Parathyroid adenoma (tissue), 2 donors: ENCODE measurements around the gene PLPPR2.
"Not testable (repeated sequence)": the region's sequence is repeated elsewhere in the genome, so short reads cannot be mapped to it uniquely, and the experiment has no call there.

Experiments
- H2AFZ ChIP-seq: fragments of 300-600 bp; sonication (generic); one replicate; pipeline ENCODE4 v1.7.0; 2017; ENCODE audit warnings: antibody characterized with exemption, mild to moderate bottlenecking
- H3K27ac ChIP-seq: fragments of 300-600 bp; sonication (generic); one replicate; pipeline ENCODE4 v1.7.0; 2017
- H3K27me3 ChIP-seq: fragments of 300-600 bp; sonication (generic); one replicate; pipeline ENCODE4 v1.7.0; 2017; ENCODE audit warnings: low read length; ENCODE audit not compliant: control insufficient read depth, insufficient read depth
- H3K36me3 ChIP-seq: fragments of 300-600 bp; sonication (generic); one replicate; pipeline ENCODE4 v1.7.0; 2017; ENCODE audit warnings: low read length; ENCODE audit not compliant: control insufficient read depth, insufficient read depth
- H3K4me1 ChIP-seq: fragments of 300-600 bp; sonication (generic); one replicate; pipeline ENCODE4 v1.7.0; 2017; ENCODE audit warnings: control low read depth
- H3K4me2 ChIP-seq: fragments of 300-600 bp; sonication (generic); one replicate; pipeline ENCODE4 v1.7.0; 2017; ENCODE audit warnings: low read length
- H3K4me3 ChIP-seq: fragments of 300-600 bp; sonication (generic); one replicate; pipeline ENCODE4 v1.7.0; 2017; ENCODE audit warnings: low read depth, low read length
- H3K79me2 ChIP-seq: fragments of 300-600 bp; sonication (generic); one replicate; pipeline ENCODE4 v1.7.0; 2017; ENCODE audit warnings: control low read depth
- H3K9ac ChIP-seq: fragments of 300-600 bp; sonication (generic); one replicate; pipeline ENCODE4 v1.7.0; 2017; ENCODE audit warnings: mild to moderate bottlenecking
- H3K9me3 ChIP-seq: fragments of 300-600 bp; sonication (generic); one replicate; pipeline ENCODE4 v1.7.0; 2017; ENCODE audit warnings: low read length; ENCODE audit not compliant: control insufficient read depth
- TF ChIP-seq, protein P1 (sequence below): fragments of 300-600 bp; sonication (generic); IDR thresholded peaks from one replicate; pipeline ENCODE4 v1.7.0; 2017; ENCODE audit warnings: antibody characterized with exemption, mild to moderate bottlenecking
- donor health status: primary hyperparathyroidism.

The PLPPR2 gene

DNA sequence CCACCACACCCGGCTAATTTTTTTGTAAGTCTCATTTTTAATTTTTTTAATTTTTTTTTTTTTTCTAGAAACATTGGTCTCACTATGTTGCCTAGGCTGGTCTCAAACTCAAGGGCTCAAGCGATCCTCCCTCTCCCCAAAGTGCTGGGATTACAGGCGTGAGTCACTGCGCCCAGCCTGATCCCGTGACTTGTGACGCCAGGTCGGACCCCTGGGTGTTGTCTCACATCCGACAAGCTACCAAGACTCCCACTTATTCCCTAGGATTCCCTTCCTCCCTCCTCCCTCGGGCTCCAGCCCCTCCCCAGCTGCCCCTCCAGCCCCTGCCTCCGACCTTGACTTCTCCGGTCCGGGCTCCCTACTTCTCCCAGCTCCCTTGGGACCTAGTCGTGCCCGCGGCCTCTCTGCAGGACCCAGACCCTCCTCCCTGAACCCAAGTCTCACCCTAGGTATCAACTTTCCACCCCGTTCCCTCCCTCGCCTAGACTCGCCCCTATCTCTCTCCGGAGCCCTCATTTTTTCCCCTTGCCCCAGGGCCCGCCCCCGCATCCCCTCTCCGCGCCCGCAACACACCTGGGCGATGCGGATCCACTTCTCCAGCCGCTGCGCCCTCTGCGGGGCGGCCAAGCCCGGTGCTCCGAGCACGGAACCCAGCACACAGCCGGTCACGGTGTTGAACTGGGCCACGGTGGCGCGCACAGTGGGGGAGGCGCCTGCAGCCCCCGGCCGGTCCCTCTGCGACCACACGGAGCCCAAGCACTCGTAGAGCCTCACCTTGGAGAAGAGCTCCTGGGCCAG, 50.8 kb downstream of the PLPPR2 start:
- H3K4me2 ChIP-seq, result no peak overlapping the region
- H2AFZ ChIP-seq, result peak overlapping the region; percentile 29
- H3K27me3 ChIP-seq, result no peaks in the 10 kb centered on the region
- H3K79me2 ChIP-seq, result peaks cover 5% of the 10 kb centered on the region
- TF ChIP-seq, protein P1, sequence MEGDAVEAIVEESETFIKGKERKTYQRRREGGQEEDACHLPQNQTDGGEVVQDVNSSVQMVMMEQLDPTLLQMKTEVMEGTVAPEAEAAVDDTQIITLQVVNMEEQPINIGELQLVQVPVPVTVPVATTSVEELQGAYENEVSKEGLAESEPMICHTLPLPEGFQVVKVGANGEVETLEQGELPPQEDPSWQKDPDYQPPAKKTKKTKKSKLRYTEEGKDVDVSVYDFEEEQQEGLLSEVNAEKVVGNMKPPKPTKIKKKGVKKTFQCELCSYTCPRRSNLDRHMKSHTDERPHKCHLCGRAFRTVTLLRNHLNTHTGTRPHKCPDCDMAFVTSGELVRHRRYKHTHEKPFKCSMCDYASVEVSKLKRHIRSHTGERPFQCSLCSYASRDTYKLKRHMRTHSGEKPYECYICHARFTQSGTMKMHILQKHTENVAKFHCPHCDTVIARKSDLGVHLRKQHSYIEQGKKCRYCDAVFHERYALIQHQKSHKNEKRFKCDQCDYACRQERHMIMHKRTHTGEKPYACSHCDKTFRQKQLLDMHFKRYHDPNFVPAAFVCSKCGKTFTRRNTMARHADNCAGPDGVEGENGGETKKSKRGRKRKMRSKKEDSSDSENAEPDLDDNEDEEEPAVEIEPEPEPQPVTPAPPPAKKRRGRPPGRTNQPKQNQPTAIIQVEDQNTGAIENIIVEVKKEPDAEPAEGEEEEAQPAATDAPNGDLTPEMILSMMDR, result peak; percentile 70
- no peak overlapping the region for H3K4me3 ChIP-seq
- no peak overlapping the region for H3K27ac ChIP-seq
- H3K4me1 ChIP-seq, result peaks cover 13% of the 10 kb centered on the region
- no peaks in the 10 kb centered on the region for H3K9me3 ChIP-seq
- no peaks in the 10 kb centered on the region for H3K36me3 ChIP-seq
- H3K9ac ChIP-seq, result no peak overlapping the region

DNA sequence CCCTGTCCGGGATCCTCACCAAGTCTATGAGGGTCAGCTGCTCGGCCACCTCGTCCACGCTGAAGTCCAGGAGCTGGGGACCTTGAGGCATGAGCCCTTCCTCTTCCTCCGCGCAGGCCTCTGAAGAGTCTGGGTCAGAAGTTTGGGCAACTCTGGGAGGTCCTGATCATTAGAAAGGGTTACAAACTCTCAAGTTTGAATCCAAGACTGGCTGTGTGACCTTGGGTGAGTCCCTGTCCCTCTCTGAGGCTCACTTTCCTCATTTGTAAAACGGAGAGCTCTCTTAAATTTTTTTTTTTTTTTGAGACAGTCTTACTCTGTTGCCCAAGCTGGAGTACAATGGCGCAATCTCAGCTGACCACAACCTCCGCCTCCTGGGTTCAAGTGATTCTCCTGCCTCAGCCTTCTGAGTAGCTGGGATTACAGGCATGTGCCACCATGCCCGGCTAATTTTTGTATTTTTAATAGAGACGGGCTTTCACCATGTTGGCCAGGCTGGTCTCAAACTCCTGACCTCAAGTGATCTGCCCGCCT, 51.5 kb downstream of the PLPPR2 start:
- not testable (repeated sequence) for H3K9me3 ChIP-seq, H3K36me3 ChIP-seq, H3K27ac ChIP-seq, H3K4me3 ChIP-seq, H2AFZ ChIP-seq, H3K79me2 ChIP-seq, H3K4me2 ChIP-seq, H3K9ac ChIP-seq, H3K27me3 ChIP-seq
- peaks cover 13% of the 10 kb centered on the region for H3K4me1 ChIP-seq

DNA sequence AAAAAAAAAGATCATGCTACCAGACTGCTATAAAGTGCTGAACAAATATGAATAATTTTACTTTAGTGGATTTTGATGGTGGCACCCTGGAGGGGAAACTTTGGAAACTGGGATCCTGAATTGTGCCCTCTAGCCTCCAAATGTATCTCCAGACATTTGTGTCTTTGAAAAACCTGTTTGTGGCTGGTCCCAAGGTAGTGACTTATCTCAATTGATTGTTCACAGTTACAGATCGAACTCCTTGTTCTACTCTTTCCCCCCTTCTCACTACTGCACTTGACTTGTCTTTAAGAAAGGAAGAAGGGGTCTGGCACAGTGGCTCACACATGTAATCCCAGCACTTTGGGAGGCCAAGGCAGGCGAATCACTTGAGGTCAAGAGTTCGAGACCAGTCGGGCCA, 53.4 kb downstream of the PLPPR2 start:
- no peaks in the 10 kb centered on the region for H3K36me3 ChIP-seq
- H3K9ac ChIP-seq, result no peak overlapping the region
- H3K4me3 ChIP-seq, result no peak overlapping the region
- H2AFZ ChIP-seq, result no peak overlapping the region
- H3K27me3 ChIP-seq, result no peaks in the 10 kb centered on the region
- H3K9me3 ChIP-seq, result no peaks in the 10 kb centered on the region
- TF ChIP-seq, protein P1, result no peak
- H3K79me2 ChIP-seq, result peaks cover 5% of the 10 kb centered on the region
- H3K27ac ChIP-seq, result no peak overlapping the region
- H3K4me2 ChIP-seq, result no peak overlapping the region
- H3K4me1 ChIP-seq, result peaks cover 13% of the 10 kb centered on the region

DNA sequence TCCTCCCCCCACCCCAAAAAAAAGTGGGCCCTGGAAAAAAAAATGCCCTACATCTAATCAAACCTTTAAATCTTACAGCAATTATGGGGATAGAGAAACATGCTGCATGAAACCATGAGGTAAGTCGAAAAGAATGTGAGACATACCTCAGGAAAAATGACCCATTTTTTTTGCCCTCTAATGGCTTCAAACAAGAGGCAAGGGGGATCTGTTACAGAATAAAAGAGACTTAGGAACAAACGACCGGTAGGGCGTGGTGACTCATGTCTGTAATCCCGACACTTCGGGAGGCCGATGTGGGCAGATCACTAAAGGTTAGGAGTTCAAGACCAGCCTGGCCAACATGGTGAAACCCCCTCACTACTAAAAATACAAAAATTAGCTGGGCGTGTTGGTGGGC, 55.5 kb downstream of the PLPPR2 start:
- H3K4me1 ChIP-seq, result peaks cover 9% of the 10 kb centered on the region
- H3K9ac ChIP-seq, result no peak overlapping the region
- TF ChIP-seq, protein P1, result no peak
- no peak overlapping the region for H3K4me2 ChIP-seq
- H3K79me2 ChIP-seq, result peaks cover 5% of the 10 kb centered on the region
- H3K9me3 ChIP-seq, result no peaks in the 10 kb centered on the region
- no peak overlapping the region for H2AFZ ChIP-seq
- H3K36me3 ChIP-seq, result no peaks in the 10 kb centered on the region
- H3K27me3 ChIP-seq, result no peaks in the 10 kb centered on the region
- no peak overlapping the region for H3K27ac ChIP-seq
- no peak overlapping the region for H3K4me3 ChIP-seq

DNA sequence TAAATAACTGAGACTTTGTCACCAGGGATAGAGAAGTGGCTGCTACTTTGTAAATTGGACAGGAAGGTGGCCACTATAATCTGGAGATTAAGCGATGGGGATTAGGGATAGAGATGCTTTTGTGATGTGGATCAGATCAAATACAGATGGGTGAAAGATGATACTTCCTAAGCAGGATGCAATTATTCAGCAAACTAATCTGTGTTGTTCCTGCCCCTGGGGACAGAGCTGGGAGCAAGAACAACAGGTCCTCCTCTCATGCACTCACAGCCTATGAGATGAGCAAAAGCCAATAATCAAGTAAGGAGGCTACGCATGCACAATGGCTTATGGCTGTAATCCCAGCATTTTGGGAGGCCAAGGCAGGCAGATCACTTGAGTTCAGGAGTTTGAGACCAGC, 59.3 kb downstream of the PLPPR2 start:
- H3K9ac ChIP-seq, result no peak overlapping the region
- H2AFZ ChIP-seq, result no peak overlapping the region
- H3K79me2 ChIP-seq, result peaks cover 4% of the 10 kb centered on the region
- no peak overlapping the region for H3K4me3 ChIP-seq
- H3K9me3 ChIP-seq, result no peaks in the 10 kb centered on the region
- H3K27ac ChIP-seq, result no peak overlapping the region
- no peaks in the 10 kb centered on the region for H3K36me3 ChIP-seq
- no peaks in the 10 kb centered on the region for H3K27me3 ChIP-seq
- TF ChIP-seq, protein P1, result no peak
- H3K4me1 ChIP-seq, result no peaks in the 10 kb centered on the region
- H3K4me2 ChIP-seq, result no peak overlapping the region
